ENCODE data around the gene SMIM20. TPM values are rescaled to one million over a fixed set of nuclear protein-coding genes. Genes with fewer than 3 reads are reported as not detected.

The SMIM20 gene
- total RNA-seq, 4 donors from 2014 or later: 36.4 to 59.4 (median 48.3) TPM

GRCh38 chr4:25914670-25915352, 791 bp downstream of the SMIM20 start:
- DNase-seq (no peak), ATAC-seq (peak in 1 of 2 donors; percentile 2)
- Histone ChIP-seq H3K9me3 (no peaks in the 10 kb centered on the region), H3K4me3 (peak overlapping the region; percentile 72 to 83 (median 76)), H3K36me3 (no peaks in the 10 kb centered on the region), H3K27me3 (no peaks in the 10 kb centered on the region), H3K27ac (peak overlapping the region; percentile 87 to 97 (median 90)), H3K4me1 (peaks cover 15 to 19% of the 10 kb centered on the region in 2 donors)
- TF ChIP-seq POLR2A (IDR thresholded peaks at IDR 0.05): no peak
- TF ChIP-seq CTCF (IDR thresholded peaks at IDR 0.05 in 4 of 5, conservative IDR thresholded peaks at IDR 0.05 in 1 of 5): no peak
- in situ Hi-C loops (cut with MboI; ENCODE audit: low sequenced_read_pairs in 4 of 4) (loop anchor here in 3 of 4 donors (25.0 kb wide), 3 partner anchors 497 to 1328 kb away; partner anchors contain the start of genes STIM2 (in 3 of the 3) and DHX15 (in 1 of the 3)), intact Hi-C loops (cut with DNase I; ENCODE audit: low total_unique reads) (loop anchor here (1.0 to 5.0 kb wide), 4 partner anchors 14 to 946 kb away; partner anchors contain the start of genes ANAPC4 and STIM2)

- peak overlapping the region; percentile 87 to 97 (median 90) for H3K27ac ChIP-seq
- intact Hi-C loops (cut with DNase I; ENCODE audit: low total_unique reads) (loop anchor here (2.0 kb wide), 2 partner anchors 13 to 945 kb away; partner anchors contain the start of gene STIM2), in situ Hi-C loops (cut with MboI; ENCODE audit: low sequenced_read_pairs in 4 of 4) (loop anchor here in 3 of 4 donors (25.0 kb wide), 3 partner anchors 497 to 1328 kb away; partner anchors contain the start of genes STIM2 (in 3 of the 3) and DHX15 (in 1 of the 3))
- no peaks in the 10 kb centered on the region for H3K36me3 ChIP-seq
- H3K4me1 ChIP-seq: peaks cover 15 to 20% of the 10 kb centered on the region in 2 donors
- H3K27me3 ChIP-seq: no peaks in the 10 kb centered on the region
- no peak for TF ChIP-seq CTCF (IDR thresholded peaks at IDR 0.05 in 4 of 5, conservative IDR thresholded peaks at IDR 0.05 in 1 of 5)
- no peak for TF ChIP-seq POLR2A (IDR thresholded peaks at IDR 0.05)
- H3K4me3 ChIP-seq: peak overlapping the region; percentile 72 to 83 (median 76)
- no peak for ATAC-seq
- DNase-seq: peak in 1 of 2 donors; percentile 25
- no peaks in the 10 kb centered on the region for H3K9me3 ChIP-seq
Observed at GRCh38 chr4:25915353-25915705, 1.3 kb downstream of the SMIM20 start.

- TF ChIP-seq CTCF (IDR thresholded peaks at IDR 0.05 in 4 of 5, conservative IDR thresholded peaks at IDR 0.05 in 1 of 5) (no peak), POLR2A (IDR thresholded peaks at IDR 0.05) (no peak)
- in situ Hi-C loops (cut with MboI; ENCODE audit: low sequenced_read_pairs in 4 of 4) (loop anchor here in 3 of 4 donors (25.0 kb wide), 3 partner anchors 495 to 1330 kb away; partner anchors contain the start of genes STIM2 (in 3 of the 3) and DHX15 (in 1 of the 3)), intact Hi-C loops (cut with DNase I; ENCODE audit: low total_unique reads) (no loop called here)
- H3K4me3 ChIP-seq: no peak overlapping the region
- no peaks in the 10 kb centered on the region for H3K36me3 ChIP-seq
- ATAC-seq (no peak), DNase-seq (no peak)
- no peaks in the 10 kb centered on the region for H3K9me3 ChIP-seq
- H3K27ac ChIP-seq: no peak overlapping the region
- peaks cover 22 to 24% of the 10 kb centered on the region in 2 donors for H3K4me1 ChIP-seq
- no peaks in the 10 kb centered on the region for H3K27me3 ChIP-seq
Observed at GRCh38 chr4:25916870-25917269, 2.9 kb downstream of the SMIM20 start.

GRCh38 chr4:25919676-25920075, 5.7 kb downstream of the SMIM20 start:
- H3K4me1 ChIP-seq: peaks cover 46 to 47% of the 10 kb centered on the region in 2 donors
- no peak overlapping the region for H3K4me3 ChIP-seq
- TF ChIP-seq CTCF (IDR thresholded peaks at IDR 0.05 in 4 of 5, conservative IDR thresholded peaks at IDR 0.05 in 1 of 5) (no peak), POLR2A (IDR thresholded peaks at IDR 0.05) (no peak)
- no peaks in the 10 kb centered on the region for H3K36me3 ChIP-seq
- H3K27me3 ChIP-seq: no peaks in the 10 kb centered on the region
- no peak overlapping the region for H3K27ac ChIP-seq
- ATAC-seq (no peak), DNase-seq (no peak)
- in situ Hi-C loops (cut with MboI; ENCODE audit: low sequenced_read_pairs in 4 of 4) (loop anchor here in 3 of 4 donors (25.0 kb wide), 3 partner anchors 493 to 1332 kb away; partner anchors contain the start of genes STIM2 (in 3 of the 3) and DHX15 (in 1 of the 3)), intact Hi-C loops (cut with DNase I; ENCODE audit: low total_unique reads) (loop anchor here (10.0 kb wide), 1 partner anchor 165 kb away; no protein-coding TSS in a partner anchor)
- no peaks in the 10 kb centered on the region for H3K9me3 ChIP-seq

Data from gastrocnemius medialis (tissue), 4 donors.